Heart left ventricle (tissue), 16 donors: ENCODE data around the gene IL25. TPM values are rescaled to one million over a fixed set of nuclear protein-coding genes. Genes with fewer than 3 reads are reported as not detected.

Source experiments
- ATAC-seq, 4 donors: fragments of 200-7000 bp; cut with Tn5 transposase; one replicate each; pipeline ENCODE4 v1.9.1; 2020 to 2022; ENCODE audit warnings: moderate library complexity in 4 of 4, mild to moderate bottlenecking in 3 of 4, moderate number of reproducible peaks in 1 of 4
- DNase-seq, 5 donors: peaks; one replicate each; pipeline ENCODE4 v3.0.0-alpha.2; 2020
- H3K27ac ChIP-seq, 12 donors: fragments of 200-600 bp; sonication (generic) in 4 of 12; one replicate each; pipeline versions ENCODE4 v1.5.0 to v1.8.0; 2016 to 2022; ENCODE audit warnings: mild to moderate bottlenecking in 2 of 12
- H3K27me3 ChIP-seq, 9 donors: fragments of 200-600 bp; sonication (generic) in 2 of 9; one replicate each; pipeline versions ENCODE4 v1.5.1 to v1.8.0; 2016 to 2022; ENCODE audit warnings: mild to moderate bottlenecking in 3 of 9
- H3K36me3 ChIP-seq, 9 donors: fragments of 200-600 bp; sonication (generic) in 2 of 9; one replicate each; pipeline versions ENCODE4 v1.5.0 to v1.8.0; 2018 to 2022; ENCODE audit warnings: mild to moderate bottlenecking in 2 of 9
- H3K4me1 ChIP-seq, 12 donors: fragments of 200-600 bp; sonication (generic) in 4 of 12; one replicate each; pipeline versions ENCODE4 v1.5.0 to v1.8.0; 2016 to 2022; ENCODE audit warnings: mild to moderate bottlenecking in 3 of 12
- H3K4me3 ChIP-seq, 12 donors: fragments of 200-600 bp; sonication (generic) in 4 of 12; one replicate each; pipeline versions ENCODE4 v1.5.0 to v1.8.0; 2017 to 2022; ENCODE audit warnings: mild to moderate bottlenecking in 9 of 12, moderate library complexity in 4 of 12
- H3K9me3 ChIP-seq, 12 donors: fragments of 200-600 bp; sonication (generic) in 4 of 12; one replicate each; pipeline versions ENCODE4 v1.5.0 to v1.8.0; 2016 to 2022; ENCODE audit warnings: mild to moderate bottlenecking in 1 of 12
- CTCF ChIP-seq, 12 donors: fragments of 200-600 bp; sonication (generic) in 4 of 12; IDR thresholded peaks; one replicate each; pipeline versions ENCODE4 v1.5.0 to v1.8.0; 2018 to 2022; ENCODE audit warnings: antibody characterized with exemption in 12 of 12, mild to moderate bottlenecking in 5 of 12
- POLR2A ChIP-seq, 2 donors: fragments of 450-650 bp; IDR thresholded peaks; one replicate each; pipeline ENCODE4 v1.6.1; 2017; ENCODE audit warnings: antibody characterized with exemption in 2 of 2, mild to moderate bottlenecking in 2 of 2, moderate library complexity in 2 of 2
- WGBS, 4 donors: extraction: QIAGEN DNeasy Blood & Tissue Kit in 2 of 4; methylation state at CpG; one replicate each; pipeline versions ENCODE4 v1.1.5 to v1.1.7; 2013 to 2018; 5-methylcytosine and 5-hydroxymethylcytosine counted together
- intact Hi-C, 10 donors: fragments of 100-400 bp; cut with DNase I; formaldehyde crosslinking; loops; one replicate each; pipeline versions ENCODE4 v1.11.1 to v1.14.2; 2022
- polyA plus RNA-seq, 2 donors: library from polyadenylated mRNA; stranded (reverse); fragments of 200-250 nt; gene quantifications; one replicate each; pipeline ENCODE4 v1.2.3, GENCODE V29; 2013
- total RNA-seq, 9 donors: library from RNA; depleted of rRNA in 2 of 9; stranded (reverse); fragments of >200 nt in 2 of 9; fragmentation: NEBNext Ultra II Directional in 3 of 9; extraction: Animal tissue kit (Norgen Biotek cat#: 25700) in 3 of 9; gene quantifications; one replicate each; pipeline versions ENCODE4 v1.1.0 to v1.2.4, GENCODE V29; 2016 to 2023
- donor health status: ischemic (EF 13 %, LVEDD 7.1; RV severe dilation, severe dysfunction).
- donor health status: healthy with polysubstance abuse.
- donor health status: DM: no; HTN: yes; CAD: no.
- donor health status: DM: no; HTN: no; CAD: no.
- donor health status: ischemic (EF 25% LVEDD 6.9; RV normal size, moderate dysfunction).
- donor health status: ischemic (EF 25% LVEDD 5.7; RV mildly dilated, moderate dysfunction).
- donor health status: healthy.
- donor health status: DM: yes; HTN: yes; CAD: no.
- donor health status: ischemic (EF 35%, LVEDD 5.7; RV mildly dilated, moderate dysfunction).
- donor health status: nonischemic (EF 11% LVEDD 7.7; RV severe dilation, severe dysfunction).
- donor health status: DM: yes; HTN: yes; CAD: no.
- donor health status: PGD.
- donor health status: ischemic (EF 29% LVEDD 5.4; RV normal size, mild dysfunction).
- donor health status: nonischemic (EF 23%, LVEDD 6.1; RV moderate dilation, normal function).

Gene IL25
- total and polyA plus RNA-seq, 11 donors: 0.29 TPM; not detected in 10

- 42 to 45% (median 43%) methylated on average over 3 of the region's 3 CpGs for WGBS, 4 donors
- peaks cover 0 to 65% (median 44%) of the 10 kb centered on the region in 9 donors for H3K36me3 ChIP-seq
- ATAC-seq (no peak), DNase-seq (no peak)
- intact Hi-C loops: loop anchor here in 8 of 10 donors (2.0 to 10.0 kb wide), 7 partner anchors 53 to 117 kb away; no protein-coding TSS in a partner anchor
- no peak overlapping the region for H3K27ac ChIP-seq
- no peaks in the 10 kb centered on the region for H3K27me3 ChIP-seq
- peaks cover 0 to 13% (median 0%) of the 10 kb centered on the region in 12 donors for H3K4me1 ChIP-seq
- TF ChIP-seq POLR2A (IDR thresholded peaks at IDR 0.05): no peak
- TF ChIP-seq CTCF (IDR thresholded peaks at IDR 0.05): no peak
- H3K9me3 ChIP-seq: no peaks in the 10 kb centered on the region
- no peak overlapping the region for H3K4me3 ChIP-seq
Measured at GRCh38 chr14:23381871-23382270, 9.3 kb downstream of the IL25 start.

GRCh38 chr14:23382276-23382675, 9.7 kb downstream of the IL25 start:
- TF ChIP-seq CTCF (IDR thresholded peaks at IDR 0.05): no peak
- no peak for TF ChIP-seq POLR2A (IDR thresholded peaks at IDR 0.05)
- 63 to 90% (median 83%) methylated on average over 2 to 6 of the region's 6 CpGs for WGBS, 4 donors
- Histone ChIP-seq H3K27ac (no peak overlapping the region), H3K9me3 (no peaks in the 10 kb centered on the region), H3K4me1 (peaks cover 0 to 13% (median 0%) of the 10 kb centered on the region in 12 donors), H3K36me3 (peaks cover 0 to 69% (median 47%) of the 10 kb centered on the region in 9 donors), H3K27me3 (no peaks in the 10 kb centered on the region), H3K4me3 (no peak overlapping the region)
- no peak for ATAC-seq
- intact Hi-C loops: loop anchor here in 7 of 10 donors (5.0 to 10.0 kb wide), 6 partner anchors 55 to 117 kb away; no protein-coding TSS in a partner anchor
- DNase-seq: no peak

GRCh38 chr14:23382731-23383440, 10.3 kb downstream of the IL25 start:
- 69 to 73% (median 70%) methylated on average over 10 of the region's 10 CpGs for WGBS, 4 donors
- H3K4me1 ChIP-seq: peaks cover 0 to 13% (median 0%) of the 10 kb centered on the region in 12 donors
- peaks cover 0 to 73% (median 47%) of the 10 kb centered on the region in 9 donors for H3K36me3 ChIP-seq
- intact Hi-C loops: loop anchor here in 7 of 10 donors (5.0 to 10.0 kb wide), 6 partner anchors 56 to 118 kb away; no protein-coding TSS in a partner anchor
- TF ChIP-seq POLR2A (IDR thresholded peaks at IDR 0.05) (no peak), CTCF (IDR thresholded peaks at IDR 0.05) (no peak)
- H3K27me3 ChIP-seq: no peaks in the 10 kb centered on the region
- no peaks in the 10 kb centered on the region for H3K9me3 ChIP-seq
- H3K27ac ChIP-seq: no peak overlapping the region
- no peak overlapping the region for H3K4me3 ChIP-seq
- ATAC-seq (no peak), DNase-seq (no peak)

- intact Hi-C loops: loop anchor here in 7 of 10 donors (5.0 to 10.0 kb wide), 6 partner anchors 57 to 120 kb away; no protein-coding TSS in a partner anchor
- 76 to 85% (median 82%) methylated on average over 29 of the region's 29 CpGs for WGBS, 4 donors
- DNase-seq (no peak), ATAC-seq (no peak)
- Histone ChIP-seq H3K4me3 (no peak overlapping the region), H3K27ac (no peak overlapping the region), H3K36me3 (peaks cover 0 to 90% (median 58%) of the 10 kb centered on the region in 9 donors), H3K4me1 (peaks cover 0 to 13% (median 0%) of the 10 kb centered on the region in 12 donors), H3K27me3 (no peaks in the 10 kb centered on the region), H3K9me3 (no peaks in the 10 kb centered on the region)
- no peak for TF ChIP-seq CTCF (IDR thresholded peaks at IDR 0.05)
- no peak for TF ChIP-seq POLR2A (IDR thresholded peaks at IDR 0.05)
Measured at GRCh38 chr14:23384364-23385080, 11.9 kb downstream of the IL25 start.
